GM23248 (cell line): ENCODE data around the gene KCNMA1. TPM values are rescaled to one million over a fixed set of nuclear protein-coding genes. Genes with fewer than 3 reads are reported as not detected.

Experiments used
- DNase-seq: peaks from one replicate; pipeline ENCODE4 v3.0.0-alpha.2; 2015
- H2AFZ ChIP-seq: fragments of 200-600 bp; sonication (generic); 2 replicates; pipeline ENCODE4 v1.6.1; 2016; ENCODE audit warnings: antibody characterized with exemption
- H3F3A ChIP-seq: fragments of 200-600 bp; sonication (generic); 2 replicates; pipeline ENCODE4 v1.6.1; 2016; ENCODE audit warnings: mild to moderate bottlenecking, antibody characterized with exemption, mixed run types; ENCODE audit not compliant: insufficient read depth
- H3K27ac ChIP-seq: fragments of 200-600 bp; sonication (generic); 2 replicates; pipeline ENCODE4 v1.5.1; 2016; ENCODE audit warnings: mild to moderate bottlenecking
- H3K27me3 ChIP-seq: fragments of 200-600 bp; sonication (generic); replicated peaks from 2 replicates; pipeline ENCODE4 v1.6.1; 2016; ENCODE audit warnings: mild to moderate bottlenecking; ENCODE audit not compliant: insufficient read depth
- H3K36me3 ChIP-seq: fragments of 200-600 bp; sonication (generic); 2 replicates; pipeline ENCODE4 v1.6.1; 2016; ENCODE audit warnings: low read depth, mild to moderate bottlenecking
- H3K4me1 ChIP-seq: fragments of 200-600 bp; sonication (generic); 2 replicates; pipeline ENCODE4 v1.6.1; 2016; ENCODE audit warnings: mild to moderate bottlenecking; ENCODE audit not compliant: insufficient read depth
- H3K4me2 ChIP-seq: fragments of 200-600 bp; sonication (generic); one replicate; pipeline ENCODE4 v1.6.1; 2016; ENCODE audit warnings: mild to moderate bottlenecking; ENCODE audit not compliant: unreplicated experiment
- H3K4me3 ChIP-seq: fragments of 200-600 bp; sonication (generic); 2 replicates; pipeline ENCODE4 v1.5.1; 2016; ENCODE audit warnings: mild to moderate bottlenecking
- H3K79me2 ChIP-seq: fragments of 200-600 bp; sonication (generic); 2 replicates; pipeline ENCODE4 v1.6.1; 2016; ENCODE audit warnings: mild to moderate bottlenecking; ENCODE audit not compliant: insufficient read depth
- H3K9ac ChIP-seq: fragments of 200-600 bp; sonication (generic); 2 replicates; pipeline ENCODE4 v1.6.1; 2016; ENCODE audit warnings: mild to moderate bottlenecking
- H3K9me2 ChIP-seq: fragments of 200-600 bp; sonication (generic); 2 replicates; pipeline ENCODE4 v1.6.1; 2016; ENCODE audit warnings: mixed run types, mild to moderate bottlenecking, moderate library complexity; ENCODE audit not compliant: insufficient read depth
- H3K9me3 ChIP-seq: fragments of 200-600 bp; sonication (generic); one replicate; pipeline ENCODE4 v1.6.1; 2017; ENCODE audit warnings: low read depth
- H4K20me1 ChIP-seq: fragments of 200-600 bp; sonication (generic); 2 replicates; pipeline ENCODE4 v1.6.0; 2016; ENCODE audit not compliant: insufficient read depth
- EZH2 ChIP-seq: fragments of 200-600 bp; sonication (generic); IDR thresholded peaks from 2 replicates; pipeline ENCODE4 v1.6.1; 2018; ENCODE audit warnings: antibody characterized with exemption, mild to moderate bottlenecking; ENCODE audit not compliant: insufficient read depth, poor library complexity, severe bottlenecking
- EZH2phosphoT487 ChIP-seq: fragments of 200-600 bp; sonication (generic); IDR thresholded peaks from 2 replicates; pipeline ENCODE4 v1.6.1; 2018; ENCODE audit warnings: antibody characterized with exemption, moderate library complexity, mild to moderate bottlenecking, low read depth; ENCODE audit not compliant: insufficient read depth
- WGBS, 2 experiments: methylation state at CpG; one replicate each; pipeline ENCODE4 v1.1.6; 2015 to 2017; ENCODE audit warnings: low lambda C conversion rate in 2 of 2, low coverage in 1 of 2; ENCODE audit errors: missing lambda C conversion rate in 2 of 2; 5-methylcytosine and 5-hydroxymethylcytosine counted together
- in situ Hi-C: fragments of 300-500 bp; cut with MboI; formaldehyde crosslinking; loops from 2 replicates; pipeline ENCODE4 v1.15.0; 2020
- polyA plus RNA-seq: library from polyadenylated mRNA; unstranded; fragments of >200 nt; fragmentation: Nextera tagmentation; extraction: Ambion mirVana; gene quantifications from 2 replicates; pipeline ENCODE4 v1.2.1, GENCODE V29; 2016
- total RNA-seq: library from RNA; depleted of rRNA; stranded (reverse); fragments of >200 nt; shearing (Covaris generic); gene quantifications from 2 replicates; pipeline ENCODE4 v1.2.3, GENCODE V29; 2014

KCNMA1 gene
- total and polyA plus RNA-seq, 2 experiments from 2014 or later: 14.2 to 25.1 TPM

DNA sequence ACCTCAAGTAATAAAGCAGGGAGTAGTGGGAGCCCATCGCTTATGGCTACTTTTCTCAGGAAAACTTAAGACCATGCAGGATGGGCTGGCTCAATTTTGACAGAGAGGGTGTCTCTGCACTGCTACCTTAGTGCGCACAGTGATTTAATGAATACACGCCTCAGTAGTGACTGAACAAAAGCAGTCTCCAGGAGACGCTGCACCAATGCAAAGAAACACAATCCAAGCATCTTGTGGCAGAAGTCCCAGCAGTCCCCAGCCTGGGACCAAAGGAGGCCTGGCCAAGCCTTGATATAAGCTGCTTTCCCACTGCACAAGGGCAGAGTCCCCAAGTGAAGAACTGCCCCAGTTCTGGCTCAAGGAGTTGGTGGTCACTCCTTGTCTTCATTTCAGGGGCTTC lies 368.9 kb downstream of the KCNMA1 start:
- Histone ChIP-seq H3F3A (peaks cover 9% of the 10 kb centered on the region), H3K9me2 (no peaks in the 10 kb centered on the region), H3K27me3 (no peaks in the 10 kb centered on the region), H3K27ac (no peak overlapping the region), H3K9me3 (no peaks in the 10 kb centered on the region), H3K36me3 (no peaks in the 10 kb centered on the region), H3K9ac (no peak overlapping the region), H3K4me3 (no peak overlapping the region), H3K79me2 (no peaks in the 10 kb centered on the region), H3K4me2 (no peak overlapping the region), H2AFZ (no peak overlapping the region), H3K4me1 (peaks cover 13% of the 10 kb centered on the region), H4K20me1 (no peaks in the 10 kb centered on the region)
- DNase-seq: no peak
- WGBS, 2 experiments: 96 to 97% methylated on average over 4 of the region's 4 CpGs
- TF ChIP-seq EZH2phosphoT487 (no peak), EZH2 (no peak)
- in situ Hi-C loops: no loop called here

DNA sequence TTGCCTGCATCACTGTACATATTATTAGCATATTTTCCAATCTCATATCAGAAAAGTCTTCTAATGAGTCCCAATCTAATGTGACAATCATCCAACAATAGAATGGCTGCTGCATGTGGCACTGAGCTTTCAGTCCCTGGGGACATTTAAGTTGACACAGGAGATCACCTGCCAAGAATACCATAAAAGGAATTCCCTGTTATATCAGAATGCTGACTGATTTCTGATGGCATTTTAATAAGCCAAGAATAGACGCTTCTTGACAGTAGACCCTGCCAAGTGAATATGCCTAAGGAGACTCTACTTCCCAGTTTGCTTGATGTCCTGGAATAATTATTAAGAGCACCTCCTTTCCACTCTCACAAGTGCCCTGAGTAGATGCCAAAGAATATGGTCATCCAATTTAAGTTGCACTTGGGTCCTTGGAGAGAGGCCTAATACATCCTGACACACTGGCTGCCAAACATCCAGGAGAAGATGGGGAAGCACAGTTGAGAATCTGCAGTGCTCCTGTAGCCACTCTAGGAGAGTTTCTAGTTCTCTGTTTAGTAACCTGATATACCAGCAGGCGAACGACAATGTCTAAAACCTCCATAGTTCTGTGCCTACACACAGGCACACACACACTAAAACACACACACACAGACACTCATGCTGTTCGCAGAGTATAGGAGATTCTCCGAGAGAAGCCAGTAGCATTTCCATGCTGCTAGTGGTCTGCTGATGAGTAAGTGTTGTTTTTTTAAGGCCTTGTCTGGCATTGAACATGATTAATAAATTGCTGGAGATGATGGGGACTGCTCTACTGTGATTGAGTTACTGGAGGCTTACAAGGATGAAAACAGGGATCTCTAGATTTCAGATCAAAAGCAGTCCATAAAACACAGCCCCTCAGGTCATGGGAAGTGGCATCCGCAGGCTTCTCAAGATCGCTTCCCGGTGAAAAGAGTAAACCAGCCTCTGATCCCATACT lies 369.6 kb downstream of the KCNMA1 start:
- no peak for DNase-seq
- WGBS, 2 experiments: 88 to 89% methylated on average over 8 of the region's 8 CpGs
- Histone ChIP-seq H3K9ac (no peak overlapping the region), H3K4me2 (no peak overlapping the region), H3K4me1 (peaks cover 5% of the 10 kb centered on the region), H4K20me1 (no peaks in the 10 kb centered on the region), H3K79me2 (no peaks in the 10 kb centered on the region), H3K36me3 (no peaks in the 10 kb centered on the region), H3K9me2 (no peaks in the 10 kb centered on the region), H2AFZ (no peak overlapping the region), H3F3A (peaks cover 2% of the 10 kb centered on the region), H3K27ac (no peak overlapping the region), H3K27me3 (no peaks in the 10 kb centered on the region), H3K4me3 (no peak overlapping the region), H3K9me3 (no peaks in the 10 kb centered on the region)
- in situ Hi-C loops: no loop called here
- TF ChIP-seq EZH2: no peak
- no peak for TF ChIP-seq EZH2phosphoT487

DNA sequence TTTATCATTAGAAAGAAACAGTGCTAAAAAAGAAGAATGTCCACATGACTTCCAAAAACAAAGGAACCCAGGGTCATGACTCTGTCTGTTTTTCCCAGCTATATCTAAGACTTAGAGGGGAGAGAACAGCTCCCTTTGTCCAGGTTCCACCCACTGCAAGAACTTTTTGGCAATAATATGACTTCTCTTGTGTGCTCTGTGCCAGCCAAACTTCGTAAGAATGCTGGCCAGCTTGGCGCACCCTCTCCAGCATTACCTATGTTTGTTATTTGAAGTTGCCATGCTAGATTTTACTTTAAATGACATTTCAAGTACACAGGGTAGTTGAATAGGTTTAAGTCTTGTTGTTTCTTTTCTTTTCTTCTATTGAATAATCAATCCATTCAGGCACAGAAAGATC lies 371.4 kb downstream of the KCNMA1 start:
- WGBS, 2 experiments: 83 to 87% methylated on average over 2 of the region's 2 CpGs
- Histone ChIP-seq H3K4me2 (no peak overlapping the region), H3F3A (no peaks in the 10 kb centered on the region), H3K4me1 (no peaks in the 10 kb centered on the region), H3K4me3 (no peak overlapping the region), H3K27ac (no peak overlapping the region), H3K9ac (no peak overlapping the region), H3K36me3 (no peaks in the 10 kb centered on the region), H3K9me3 (no peaks in the 10 kb centered on the region), H3K9me2 (no peaks in the 10 kb centered on the region), H4K20me1 (no peaks in the 10 kb centered on the region), H3K79me2 (no peaks in the 10 kb centered on the region), H2AFZ (no peak overlapping the region), H3K27me3 (no peaks in the 10 kb centered on the region)
- DNase-seq: no peak
- TF ChIP-seq EZH2phosphoT487 (no peak), EZH2 (no peak)
- in situ Hi-C loops: no loop called here

DNA sequence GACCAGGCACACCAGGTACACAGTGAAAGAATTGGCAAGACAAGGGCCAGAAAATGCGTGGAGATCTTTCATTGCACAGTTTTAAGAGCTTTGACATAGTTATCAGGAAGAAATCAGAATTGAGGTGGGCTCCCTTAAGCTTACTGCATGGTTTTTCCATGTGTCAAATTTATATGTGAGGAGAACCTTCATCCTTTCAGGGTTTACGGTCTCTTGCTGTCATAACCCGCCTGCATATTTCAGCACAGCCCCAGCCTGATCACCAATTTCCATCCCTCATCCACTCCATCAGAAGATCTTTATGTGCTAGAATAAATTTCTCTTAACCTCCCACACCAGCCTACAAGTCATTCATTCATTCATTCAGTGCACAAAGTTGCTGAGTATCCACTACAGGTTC lies 373.1 kb downstream of the KCNMA1 start:
- H3F3A ChIP-seq: no peaks in the 10 kb centered on the region
- no peak overlapping the region for H3K9ac ChIP-seq
- no peaks in the 10 kb centered on the region for H3K9me2 ChIP-seq
- no peaks in the 10 kb centered on the region for H3K27me3 ChIP-seq
- H3K4me3 ChIP-seq: no peak overlapping the region
- no peak overlapping the region for H3K4me2 ChIP-seq
- H3K79me2 ChIP-seq: no peaks in the 10 kb centered on the region
- H3K36me3 ChIP-seq: no peaks in the 10 kb centered on the region
- H3K4me1 ChIP-seq: no peaks in the 10 kb centered on the region
- in situ Hi-C loops: no loop called here
- no peak overlapping the region for H3K27ac ChIP-seq
- H4K20me1 ChIP-seq: no peaks in the 10 kb centered on the region
- WGBS, 2 experiments: 95 to 100% methylated on average over 3 of the region's 3 CpGs
- no peak for DNase-seq
- no peak for TF ChIP-seq EZH2phosphoT487
- no peaks in the 10 kb centered on the region for H3K9me3 ChIP-seq
- no peak overlapping the region for H2AFZ ChIP-seq
